HG03095 (cell line): ENCODE measurements around the gene MLXIP.
"Not testable (repeated sequence)": the region's sequence is repeated elsewhere in the genome, so short reads cannot be mapped to it uniquely, and the experiment has no call there.

Experiments used
- ATAC-seq: cut with Tn5 transposase; IDR thresholded peaks from one replicate; pipeline ENCODE4 v1.9.1; 2021; ENCODE audit warnings: moderate library complexity; ENCODE audit not compliant: unreplicated experiment

Gene MLXIP

GRCh38 chr12:122078141-122079032 lies at the start of gene MLXIP:
TSS of gene MLXIP (plus strand) at chr12:122078756. CDS start at chr12:122078854, 98 bp downstream.
- peak; percentile 72 for ATAC-seq

- ATAC-seq = no peak
Observed at GRCh38 chr12:122028905-122029560, 49.5 kb upstream of the MLXIP start.

- ATAC-seq = no peak
Observed at GRCh38 chr12:122029620-122030423, 48.7 kb upstream of the MLXIP start.

GRCh38 chr12:122030424-122031035 lies 48.0 kb upstream of the MLXIP start:
- no peak for ATAC-seq

DNA sequence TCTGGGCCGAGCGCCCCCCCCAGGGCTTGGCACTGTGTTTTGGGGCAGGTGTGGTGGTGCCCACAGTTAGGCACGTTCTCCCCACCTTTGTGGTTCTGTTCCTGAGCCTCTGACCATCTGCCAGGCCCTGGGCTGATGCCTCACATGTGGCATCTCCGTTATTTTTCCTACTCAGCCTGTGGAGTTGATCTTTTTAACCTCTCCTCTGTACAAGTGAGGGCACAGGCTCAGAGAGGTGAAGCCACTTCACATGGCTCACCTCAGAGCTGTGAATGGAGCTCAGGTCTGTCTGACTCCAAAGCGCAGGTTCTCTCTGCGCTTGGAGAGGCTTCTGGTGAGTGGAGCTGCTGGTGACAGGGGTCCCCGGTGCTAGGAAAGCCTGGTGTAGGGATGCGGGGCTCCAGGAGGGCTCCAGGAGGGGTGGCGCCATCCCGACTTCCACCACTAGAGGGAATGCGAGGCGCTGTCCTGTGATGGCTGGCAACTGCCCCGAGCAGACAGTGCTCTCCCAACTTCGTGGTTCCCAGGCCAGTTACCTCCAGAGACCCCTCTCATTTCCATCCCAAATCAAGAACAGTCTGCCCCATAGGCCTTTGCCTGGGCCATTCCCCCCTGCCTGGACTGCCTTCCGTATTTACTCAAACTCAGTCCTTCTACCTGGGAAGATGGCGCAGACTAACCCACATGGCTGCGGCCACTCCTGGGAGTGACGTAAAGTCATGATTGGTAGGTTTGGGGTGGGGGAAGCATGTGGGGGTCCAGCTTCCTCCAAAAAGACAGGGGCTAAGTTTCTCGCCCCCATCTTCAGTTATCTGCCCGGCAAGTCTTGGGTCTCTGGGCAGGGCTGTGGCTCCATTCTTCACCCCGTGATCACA lies 47.0 kb upstream of the MLXIP start:
- no peak for ATAC-seq

GRCh38 chr12:122032580-122032979 lies 46.0 kb upstream of the MLXIP start:
- no peak for ATAC-seq

- no peak for ATAC-seq
Observed at GRCh38 chr12:122035292-122035691, 43.3 kb upstream of the MLXIP start.

GRCh38 chr12:122036153-122036552 lies 42.4 kb upstream of the MLXIP start:
- no peak for ATAC-seq

DNA sequence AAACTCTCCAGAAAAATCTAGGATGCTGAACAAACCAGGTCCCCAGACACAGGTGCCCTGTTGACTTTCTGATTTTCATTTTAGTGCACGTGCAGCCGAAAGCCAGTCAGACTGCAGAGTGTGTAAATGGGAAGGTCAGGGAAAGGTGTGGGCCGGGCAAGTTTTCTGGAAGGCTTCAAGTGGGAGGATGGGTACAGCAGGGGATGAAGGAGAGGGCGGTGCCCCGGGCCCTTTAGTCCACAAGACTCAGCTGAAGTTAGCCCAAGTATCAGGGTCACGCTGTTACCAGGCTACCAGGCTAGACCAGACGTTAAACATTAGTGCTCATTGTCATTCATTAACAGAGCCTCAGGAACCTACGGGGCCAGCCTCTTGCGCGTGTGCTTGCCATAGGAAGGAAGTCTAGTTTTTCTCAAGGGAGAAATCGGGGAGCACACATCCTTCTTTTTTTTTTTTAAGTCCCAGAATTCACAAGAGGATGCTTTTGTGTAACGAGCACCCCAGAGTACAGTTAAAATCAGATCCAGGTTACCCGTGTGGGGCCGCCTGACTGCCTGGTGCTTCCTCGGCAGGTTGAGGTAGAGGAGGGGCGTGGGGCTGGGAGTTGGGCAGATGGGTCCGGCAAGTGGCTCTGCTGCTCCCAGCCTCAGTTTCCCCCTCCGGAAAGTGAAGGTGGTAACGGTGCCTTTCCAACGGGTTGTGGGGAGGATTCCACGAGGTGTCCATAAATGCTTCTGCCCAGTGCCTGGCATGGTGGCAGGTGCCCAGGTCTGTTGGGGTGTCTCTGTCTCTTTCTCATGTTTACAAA lies 37.8 kb upstream of the MLXIP start:
- ATAC-seq = no peak

DNA sequence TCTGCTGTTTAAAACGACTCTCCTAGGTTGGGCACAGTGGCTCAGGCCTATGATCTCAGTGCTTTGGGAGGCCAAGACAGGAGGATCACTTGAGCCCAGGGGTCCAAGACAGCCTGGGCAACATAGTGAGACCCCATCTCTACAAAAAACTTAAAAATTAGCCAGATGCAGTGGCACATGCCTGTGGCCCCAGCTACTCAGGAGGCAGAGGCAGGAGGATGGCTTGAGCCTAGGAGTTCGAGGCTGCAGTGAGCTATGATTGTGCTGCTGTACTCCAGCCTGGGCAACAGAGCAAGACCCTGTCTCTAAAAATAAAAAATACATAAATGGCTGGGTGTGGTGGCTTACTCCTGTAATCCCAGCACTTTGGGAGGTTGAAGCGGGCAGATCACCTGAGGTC lies 37.1 kb upstream of the MLXIP start:
- ATAC-seq = not testable (repeated sequence)

DNA sequence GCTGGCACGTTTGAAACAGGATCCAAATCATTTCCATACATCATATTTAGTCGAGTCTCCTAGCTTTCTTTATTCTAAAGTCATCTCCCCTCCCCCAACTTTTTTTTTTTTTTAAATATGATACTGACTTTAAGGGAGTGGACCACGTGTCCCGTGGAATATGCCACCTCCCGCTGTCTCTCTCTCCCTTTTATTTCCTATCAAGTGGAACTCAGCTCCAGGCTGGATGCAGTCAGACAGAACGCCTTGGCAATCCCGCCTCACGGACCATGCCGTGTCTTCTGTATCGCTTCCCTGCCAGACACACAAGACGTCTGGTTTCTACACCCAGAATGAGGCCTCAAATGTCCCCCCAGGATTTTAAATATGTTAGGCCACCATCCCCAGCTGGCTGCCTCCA lies 35.6 kb upstream of the MLXIP start:
- no peak for ATAC-seq

- ATAC-seq = no peak
Observed at GRCh38 chr12:122043476-122043875, 35.1 kb upstream of the MLXIP start.

DNA sequence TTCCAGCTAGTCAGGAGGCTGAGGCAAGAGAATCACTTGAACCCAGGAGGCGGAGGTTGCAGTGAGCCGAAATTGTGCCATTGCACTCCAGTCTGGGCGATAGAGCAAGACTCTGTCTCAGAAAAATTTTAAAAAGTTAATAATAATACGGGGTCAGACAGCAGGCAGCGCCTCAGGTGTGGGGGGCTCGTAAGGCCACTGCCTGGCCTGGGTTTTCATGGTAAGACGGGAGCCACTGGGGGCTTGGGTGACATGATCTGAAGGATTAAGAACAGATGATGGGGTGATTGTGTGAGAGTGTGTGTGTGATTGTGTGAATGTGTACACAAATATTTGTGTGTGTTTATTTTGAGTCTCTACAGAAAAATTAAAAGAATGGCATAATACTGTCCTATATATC lies 33.3 kb upstream of the MLXIP start:
- ATAC-seq = no peak

DNA sequence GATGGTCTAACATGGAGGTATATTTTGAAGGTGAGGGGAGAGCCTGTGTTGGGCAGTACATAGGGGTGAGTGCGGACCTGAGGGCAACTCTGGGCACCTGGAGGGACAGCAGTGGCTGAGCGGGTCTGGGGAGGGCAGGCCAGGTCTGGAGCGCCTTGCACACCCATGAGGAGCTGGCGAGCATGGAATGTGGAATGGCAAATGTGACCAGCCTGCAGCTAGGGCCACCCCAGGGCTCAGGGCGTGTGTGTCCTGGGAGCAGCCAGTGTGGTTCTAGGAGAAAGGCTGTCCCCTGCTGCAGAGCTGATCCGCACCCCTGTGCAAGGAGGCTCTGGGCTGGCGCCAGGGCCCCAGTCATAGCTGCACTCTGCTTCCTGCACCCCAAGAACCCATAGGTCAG lies 32.4 kb upstream of the MLXIP start:
- no peak for ATAC-seq

- ATAC-seq = no peak
Observed at GRCh38 chr12:122048151-122048550, 30.4 kb upstream of the MLXIP start.

DNA sequence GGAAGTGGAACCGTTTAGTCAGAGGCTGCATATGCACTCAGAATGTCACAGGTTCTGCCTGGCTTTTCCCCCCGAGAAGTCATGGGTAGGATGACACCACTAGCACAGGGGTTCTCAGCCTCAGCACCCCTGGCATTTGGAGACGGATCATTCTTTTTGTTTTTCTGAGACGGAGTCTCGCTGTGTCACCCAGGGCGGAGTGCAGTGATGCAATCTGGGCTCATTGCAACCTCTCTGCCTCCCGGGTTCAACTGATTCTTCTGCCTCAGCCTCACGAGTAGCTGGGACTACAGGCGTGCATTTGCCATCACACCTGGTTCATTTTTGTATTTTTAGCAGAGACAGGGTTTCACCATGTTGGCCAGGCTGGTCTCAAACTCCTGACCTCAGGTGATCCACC lies 28.7 kb upstream of the MLXIP start:
- ATAC-seq = no peak

- ATAC-seq = no peak
Observed at GRCh38 chr12:122050706-122051105, 27.9 kb upstream of the MLXIP start.

GRCh38 chr12:122051231-122051876 lies 27.2 kb upstream of the MLXIP start:
- no peak for ATAC-seq

- ATAC-seq = no peak
Observed at GRCh38 chr12:122052285-122052684, 26.3 kb upstream of the MLXIP start.
